ENCODE results near the gene EMCN.
A peak's percentile ranks its signal among the peaks of the same experiment; 100 is the strongest.
"Not testable (repeated sequence)": the region's sequence is repeated elsewhere in the genome, so short reads cannot be mapped to it uniquely, and the experiment has no call there.

EMCN gene, protein sequence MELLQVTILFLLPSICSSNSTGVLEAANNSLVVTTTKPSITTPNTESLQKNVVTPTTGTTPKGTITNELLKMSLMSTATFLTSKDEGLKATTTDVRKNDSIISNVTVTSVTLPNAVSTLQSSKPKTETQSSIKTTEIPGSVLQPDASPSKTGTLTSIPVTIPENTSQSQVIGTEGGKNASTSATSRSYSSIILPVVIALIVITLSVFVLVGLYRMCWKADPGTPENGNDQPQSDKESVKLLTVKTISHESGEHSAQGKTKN

DNA sequence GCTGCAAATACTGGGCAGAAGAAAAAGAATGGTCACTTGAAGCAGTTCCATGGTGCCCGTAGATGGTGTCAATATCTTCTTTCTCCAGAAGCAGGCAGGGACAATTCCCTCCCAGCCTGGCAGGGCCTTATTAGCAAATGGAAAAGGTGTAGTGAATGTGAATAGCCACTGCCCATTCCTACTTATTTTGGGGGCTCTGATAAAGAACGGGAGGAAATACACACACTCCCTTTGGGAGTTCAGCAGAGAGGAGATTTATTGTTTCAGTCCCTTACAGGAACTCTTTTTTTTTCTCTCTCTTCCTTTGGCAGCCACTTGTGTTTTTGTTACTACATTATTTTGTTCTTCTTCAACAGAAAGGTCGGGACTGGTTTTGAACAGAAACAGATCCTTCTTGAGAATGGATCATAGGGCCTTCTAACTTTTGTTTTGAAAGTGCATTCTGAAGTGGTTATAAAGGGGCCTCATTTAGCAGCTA, at the start of gene EMCN:
Gene EMCN, minus strand, starts transcription at position 159 of the 478 bp plus-strand sequence. Its CDS starts 108 bp downstream, at position 51.
- Mint-ChIP-seq H3K4me1 (no peaks in the 10 kb centered on the region), H3K4me3 (no peak within 1 kb of the TSS), H3K27me3 (peaks cover 6% of the 10 kb centered on the region), H3K27ac (no peak within 1 kb of the TSS), H3K9me3 (no peaks in the 10 kb centered on the region), H3K36me3 (no peaks in the 10 kb centered on the region)
- ATAC-seq (ENCODE audit: low read depth) (no peak), DNase-seq (ENCODE audit: low spot score in 2 of 2) (no peak)

DNA sequence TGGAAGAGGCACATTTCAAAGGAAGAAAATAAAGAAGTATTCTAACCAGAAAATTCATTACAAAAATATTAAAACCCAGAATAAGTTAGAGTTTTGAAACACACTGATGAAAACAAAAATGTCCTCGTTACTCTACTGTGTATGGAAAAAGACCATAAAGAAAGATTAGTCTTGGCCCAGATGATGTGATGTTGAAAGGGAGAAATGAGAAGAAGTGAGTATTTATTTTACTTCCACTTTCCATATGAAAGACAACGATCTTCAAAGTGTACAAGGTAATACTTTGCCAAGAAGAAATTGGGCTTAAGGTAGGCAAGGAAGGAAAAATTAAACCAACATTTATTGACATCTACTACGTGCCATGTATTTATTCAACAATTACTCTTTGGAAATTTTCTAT, 48.6 kb upstream of the EMCN start:
- Mint-ChIP-seq H3K9me3 (peaks cover 1% of the 10 kb centered on the region), H3K4me1 (peaks cover 9% of the 10 kb centered on the region), H3K27me3 (no peaks in the 10 kb centered on the region), H3K27ac (no peak overlapping the region), H3K4me3 (peak overlapping the region; percentile 6), H3K36me3 (no peaks in the 10 kb centered on the region)
- DNase-seq (ENCODE audit: low spot score in 2 of 2) (no peak), ATAC-seq (ENCODE audit: low read depth) (no peak)

DNA sequence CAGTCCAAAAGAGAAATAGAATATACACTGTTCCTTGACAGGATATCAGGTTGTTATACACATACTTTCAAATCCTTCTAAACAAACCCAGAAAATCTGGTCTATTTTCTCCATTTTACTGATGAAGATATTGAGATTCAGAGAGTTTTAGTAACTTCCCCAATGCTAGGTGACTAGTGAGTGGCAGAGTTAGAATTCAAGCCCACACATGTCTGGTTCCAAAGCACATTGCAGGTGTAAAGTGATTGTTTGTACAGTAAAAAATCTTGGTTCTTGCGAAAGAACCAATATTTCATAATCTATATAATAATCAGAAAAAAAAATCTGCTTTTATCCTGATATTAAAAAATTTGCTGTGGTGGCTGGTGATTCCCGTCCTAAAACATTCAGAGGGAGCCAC, 39.5 kb upstream of the EMCN start:
- Mint-ChIP-seq H3K36me3 (no peaks in the 10 kb centered on the region), H3K27ac (no peak overlapping the region), H3K27me3 (peaks cover 3% of the 10 kb centered on the region), H3K4me3 (no peak overlapping the region), H3K9me3 (peaks cover 3% of the 10 kb centered on the region), H3K4me1 (no peaks in the 10 kb centered on the region)
- ATAC-seq (ENCODE audit: low read depth), result no peak
- no peak for DNase-seq (ENCODE audit: low spot score in 2 of 2)

DNA sequence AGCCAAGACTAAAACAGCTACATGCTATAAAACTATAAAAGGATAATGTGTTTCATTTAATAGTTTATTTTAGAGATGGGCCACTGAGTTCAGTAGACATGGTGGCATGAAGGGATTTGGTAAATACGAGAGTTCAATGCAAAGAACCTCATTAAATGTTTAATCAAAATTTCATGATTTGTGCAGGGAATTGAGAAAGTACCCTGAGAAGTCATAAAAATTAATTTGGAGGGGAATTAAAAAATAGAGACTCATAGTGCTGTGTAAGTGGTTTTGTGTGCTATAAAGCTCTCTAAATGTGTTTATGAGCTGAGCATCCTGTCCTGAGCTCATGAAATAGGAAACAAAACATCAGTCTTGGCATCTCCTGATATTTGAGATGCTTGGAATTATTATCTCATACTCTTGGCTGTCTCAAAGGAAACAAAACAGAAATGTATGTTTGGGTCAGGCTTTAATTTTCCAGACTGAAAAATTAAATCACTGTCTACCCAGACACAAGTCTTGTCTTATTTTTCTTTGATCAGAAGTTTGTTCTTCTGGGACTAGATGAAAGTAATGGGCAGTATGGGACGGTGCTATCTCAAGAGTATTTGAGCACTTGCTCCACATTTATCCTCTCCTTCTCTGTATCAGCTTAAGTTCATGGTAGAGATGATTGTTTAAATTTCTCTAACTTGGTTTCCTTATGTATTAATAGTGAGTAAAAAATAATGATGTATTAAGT, 38.0 kb upstream of the EMCN start:
- Mint-ChIP-seq H3K36me3 (no peaks in the 10 kb centered on the region), H3K4me1 (no peaks in the 10 kb centered on the region), H3K9me3 (peaks cover 1% of the 10 kb centered on the region), H3K27me3 (peaks cover 3% of the 10 kb centered on the region), H3K27ac (no peak overlapping the region), H3K4me3 (no peak overlapping the region)
- DNase-seq (ENCODE audit: low spot score in 2 of 2), result no peak
- no peak for ATAC-seq (ENCODE audit: low read depth)

DNA sequence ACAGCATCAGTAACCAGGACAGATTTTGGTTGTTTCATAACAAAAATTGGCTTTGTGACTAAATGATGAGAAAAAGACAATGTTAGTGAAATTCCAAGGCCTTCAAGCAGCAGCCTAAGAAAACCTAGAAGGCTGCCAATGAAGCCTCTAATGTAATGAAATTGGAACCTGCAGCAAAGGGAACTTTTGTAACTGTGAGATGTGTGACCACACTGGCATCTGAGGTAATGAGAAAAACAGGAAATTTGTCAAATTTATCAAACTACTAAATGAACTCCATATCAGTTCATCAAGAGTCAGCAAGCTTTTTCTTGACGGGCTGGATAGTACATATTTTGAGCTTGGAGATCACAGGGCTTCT, 30.4 kb upstream of the EMCN start:
- DNase-seq (ENCODE audit: low spot score in 2 of 2) (no peak), ATAC-seq (ENCODE audit: low read depth) (no peak)
- H3K9me3 Mint-ChIP-seq, result no peaks in the 10 kb centered on the region
- no peak overlapping the region for H3K4me3 Mint-ChIP-seq
- H3K36me3 Mint-ChIP-seq, result no peaks in the 10 kb centered on the region
- no peaks in the 10 kb centered on the region for H3K27me3 Mint-ChIP-seq
- H3K27ac Mint-ChIP-seq, result no peak overlapping the region
- no peaks in the 10 kb centered on the region for H3K4me1 Mint-ChIP-seq

DNA sequence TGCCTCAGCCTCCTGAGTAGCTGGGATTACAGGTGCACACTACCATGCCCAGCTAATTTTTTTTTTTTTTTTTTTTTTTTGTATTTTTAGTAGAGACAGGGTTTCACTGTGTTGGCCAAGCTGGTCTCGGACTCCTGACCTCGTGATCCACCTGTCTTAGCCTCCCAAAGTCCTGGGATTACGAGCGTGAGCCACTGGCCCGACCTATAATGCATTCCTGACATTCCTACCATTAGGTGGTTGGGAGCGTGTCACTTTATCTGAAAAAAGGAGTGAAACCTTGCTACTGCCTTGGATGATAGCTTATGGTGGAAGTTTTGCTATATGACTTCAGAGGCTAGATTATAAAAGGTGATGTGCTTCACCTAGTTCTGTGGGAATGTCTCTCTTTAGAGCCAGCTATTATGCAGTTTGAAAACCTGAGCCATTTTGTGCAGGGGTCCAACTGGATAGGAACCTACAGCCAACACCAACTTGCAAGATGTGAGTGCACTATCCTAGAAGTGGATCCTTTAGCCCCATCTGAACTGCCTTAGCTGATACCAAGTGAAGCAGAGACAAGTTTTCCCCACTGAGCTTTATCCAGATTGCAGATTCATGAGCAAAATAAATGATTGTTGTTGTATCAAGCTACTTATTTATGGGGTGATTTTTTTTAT, 29.8 kb upstream of the EMCN start:
- no peaks in the 10 kb centered on the region for H3K9me3 Mint-ChIP-seq
- no peaks in the 10 kb centered on the region for H3K4me1 Mint-ChIP-seq
- H3K4me3 Mint-ChIP-seq, result no peak overlapping the region
- no peaks in the 10 kb centered on the region for H3K36me3 Mint-ChIP-seq
- no peak for ATAC-seq (ENCODE audit: low read depth)
- no peak for DNase-seq (ENCODE audit: low spot score in 2 of 2)
- no peaks in the 10 kb centered on the region for H3K27me3 Mint-ChIP-seq
- H3K27ac Mint-ChIP-seq, result no peak overlapping the region

DNA sequence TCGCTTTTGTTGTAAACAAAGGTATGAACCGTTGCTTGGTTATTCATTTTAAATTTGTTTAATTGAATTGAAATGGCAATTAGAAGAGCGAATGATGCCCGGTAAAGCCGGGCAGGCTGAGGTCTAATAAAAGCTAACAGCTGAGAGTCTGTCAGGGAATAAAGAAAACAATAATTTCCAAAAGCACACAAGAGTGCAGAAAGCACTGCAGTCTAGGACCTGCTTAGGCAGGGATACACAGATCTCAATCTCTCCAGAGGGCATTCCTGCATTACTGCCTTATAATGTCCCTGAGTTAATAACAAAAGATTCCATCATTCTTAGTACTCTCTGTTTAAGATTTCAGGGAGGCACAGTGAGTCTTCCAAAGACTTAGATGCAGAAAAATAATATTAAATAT, 27.6 kb upstream of the EMCN start:
- Mint-ChIP-seq H3K4me1 (no peaks in the 10 kb centered on the region), H3K4me3 (no peak overlapping the region), H3K36me3 (no peaks in the 10 kb centered on the region), H3K9me3 (no peaks in the 10 kb centered on the region), H3K27me3 (no peaks in the 10 kb centered on the region), H3K27ac (no peak overlapping the region)
- ATAC-seq (ENCODE audit: low read depth) (no peak), DNase-seq (ENCODE audit: low spot score in 2 of 2) (no peak)

DNA sequence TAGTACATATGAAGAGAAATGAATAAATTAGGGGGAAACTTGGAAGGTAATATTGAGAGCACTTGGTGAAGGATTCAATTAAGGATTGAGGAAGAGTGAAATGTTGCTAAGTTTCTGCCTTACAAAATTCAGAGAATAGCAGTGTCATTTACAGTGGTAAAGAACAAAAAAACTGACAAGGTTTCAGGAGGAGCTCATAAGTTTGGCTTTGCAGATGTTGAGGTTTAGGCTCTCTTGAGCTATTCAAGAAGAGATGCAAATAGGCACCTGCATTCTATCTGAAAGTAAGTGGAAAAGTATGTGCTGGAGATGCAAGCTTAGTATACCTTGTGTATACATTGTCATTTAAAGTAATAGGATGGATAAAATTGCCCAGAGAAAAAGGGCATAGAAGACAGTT, 22.3 kb upstream of the EMCN start:
- ATAC-seq (ENCODE audit: low read depth) (no peak), DNase-seq (ENCODE audit: low spot score in 2 of 2) (no peak)
- H3K27ac Mint-ChIP-seq, result no peak overlapping the region
- peaks cover 5% of the 10 kb centered on the region for H3K27me3 Mint-ChIP-seq
- no peaks in the 10 kb centered on the region for H3K9me3 Mint-ChIP-seq
- no peaks in the 10 kb centered on the region for H3K4me1 Mint-ChIP-seq
- H3K4me3 Mint-ChIP-seq, result no peak overlapping the region
- H3K36me3 Mint-ChIP-seq, result no peaks in the 10 kb centered on the region

DNA sequence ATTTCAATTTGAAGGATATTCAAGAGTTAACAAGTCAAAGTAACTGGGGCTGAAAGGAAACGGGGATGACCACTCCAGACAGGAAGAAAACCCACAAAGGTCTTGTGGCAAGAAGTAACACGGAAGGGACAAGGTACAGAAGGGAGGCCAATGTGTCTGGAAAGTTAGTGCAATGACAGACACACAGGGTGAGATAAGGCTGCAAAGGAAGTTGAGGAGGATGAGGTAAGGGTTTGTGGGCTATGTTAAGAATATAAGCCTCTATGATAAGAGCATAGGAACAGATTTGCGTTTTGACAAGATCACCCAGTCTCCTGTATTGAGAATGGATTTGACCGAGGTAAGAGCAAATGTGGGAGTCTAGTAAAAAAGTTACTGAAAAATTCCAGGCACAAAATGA, 21.9 kb upstream of the EMCN start:
- H3K27ac Mint-ChIP-seq, result no peak overlapping the region
- no peaks in the 10 kb centered on the region for H3K9me3 Mint-ChIP-seq
- peaks cover 5% of the 10 kb centered on the region for H3K27me3 Mint-ChIP-seq
- no peak overlapping the region for H3K4me3 Mint-ChIP-seq
- H3K4me1 Mint-ChIP-seq, result no peaks in the 10 kb centered on the region
- ATAC-seq (ENCODE audit: low read depth) (no peak), DNase-seq (ENCODE audit: low spot score in 2 of 2) (no peak)
- no peaks in the 10 kb centered on the region for H3K36me3 Mint-ChIP-seq

DNA sequence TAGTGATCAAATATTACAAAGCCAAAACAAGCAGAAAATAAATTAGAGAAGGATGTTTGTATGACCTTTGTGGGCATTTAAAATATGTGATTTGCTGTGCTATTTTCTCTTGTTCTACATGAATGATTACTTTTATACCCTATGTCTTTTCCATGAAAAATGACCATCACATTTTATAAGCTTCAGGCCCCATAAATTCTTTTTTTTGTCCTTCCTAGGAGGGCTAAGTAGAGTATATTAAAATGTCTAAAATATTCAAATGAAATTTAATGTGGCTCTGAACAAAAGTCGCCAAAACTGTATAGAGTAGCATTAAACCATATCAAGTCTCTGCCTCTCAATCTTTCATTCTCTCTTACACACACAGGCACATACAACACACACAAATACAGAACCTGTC, 15.9 kb upstream of the EMCN start:
- H3K27me3 Mint-ChIP-seq, result peaks cover 8% of the 10 kb centered on the region
- no peak overlapping the region for H3K27ac Mint-ChIP-seq
- no peaks in the 10 kb centered on the region for H3K36me3 Mint-ChIP-seq
- no peaks in the 10 kb centered on the region for H3K4me1 Mint-ChIP-seq
- no peak for ATAC-seq (ENCODE audit: low read depth)
- no peak for DNase-seq (ENCODE audit: low spot score in 2 of 2)
- no peak overlapping the region for H3K4me3 Mint-ChIP-seq
- peaks cover 10% of the 10 kb centered on the region for H3K9me3 Mint-ChIP-seq

DNA sequence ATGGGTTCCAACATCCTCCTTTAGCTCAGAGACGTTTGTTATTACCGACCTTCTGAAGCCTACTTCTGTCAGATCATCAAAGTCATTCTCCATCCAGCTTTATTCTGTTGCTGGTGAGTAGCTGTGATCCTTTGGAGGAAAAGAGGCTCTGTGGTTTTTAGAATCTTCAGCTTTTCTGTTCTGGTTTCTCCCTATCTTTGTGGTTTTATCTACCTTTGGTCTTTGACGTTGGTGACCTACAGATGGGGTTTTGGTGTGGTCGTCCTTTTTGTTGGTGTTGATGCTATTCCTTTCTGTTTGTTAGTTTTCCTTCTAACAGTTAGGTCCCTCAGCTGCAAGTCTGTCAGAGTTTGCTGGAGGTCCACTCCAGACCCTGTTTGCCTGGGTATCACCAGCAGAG, 12.3 kb upstream of the EMCN start:
- not testable (repeated sequence) for DNase-seq (ENCODE audit: low spot score in 2 of 2); ATAC-seq (ENCODE audit: low read depth); H3K4me3 Mint-ChIP-seq; H3K27ac Mint-ChIP-seq; H3K27me3 Mint-ChIP-seq; H3K36me3 Mint-ChIP-seq; H3K4me1 Mint-ChIP-seq
- H3K9me3 Mint-ChIP-seq, result peaks cover 11% of the 10 kb centered on the region

DNA sequence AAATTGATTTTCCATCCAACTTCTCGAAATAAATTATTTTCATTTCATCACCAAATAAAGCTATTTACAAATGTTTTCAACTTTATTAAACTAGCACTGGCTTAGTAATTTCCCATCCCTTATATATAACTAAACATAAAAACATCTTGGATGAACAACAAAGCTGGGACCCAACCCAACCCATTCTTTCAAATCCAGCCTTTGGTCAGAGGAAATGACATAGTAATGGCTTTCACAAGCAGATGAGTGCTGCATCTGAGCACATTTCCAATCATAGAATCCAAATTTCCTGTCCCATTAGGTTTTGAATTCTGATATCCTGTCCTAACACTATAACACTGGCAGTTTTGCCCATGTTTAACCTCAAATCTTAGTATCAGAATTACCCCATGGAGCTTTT, 7.9 kb upstream of the EMCN start:
- Mint-ChIP-seq H3K27ac (no peak overlapping the region), H3K4me3 (no peak overlapping the region)
- ATAC-seq (ENCODE audit: low read depth), result no peak

DNA sequence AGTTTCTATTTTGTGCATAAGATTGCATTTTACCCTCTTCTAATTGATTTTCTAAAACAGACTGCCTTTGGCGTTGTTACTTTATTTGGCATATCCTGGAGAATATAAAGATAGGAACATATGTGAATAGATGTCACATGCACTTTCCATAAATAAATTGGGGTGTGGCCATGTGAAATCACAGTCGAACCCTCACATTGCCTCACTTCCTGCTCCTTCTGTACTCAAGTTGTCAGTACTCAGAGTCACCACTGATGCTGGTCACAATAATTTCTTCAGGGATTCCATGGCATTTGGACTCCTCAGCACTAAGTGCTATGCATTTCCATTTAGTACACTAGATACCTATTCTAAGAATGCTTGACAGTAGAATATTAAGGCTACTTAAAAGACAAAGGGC, 1.4 kb upstream of the EMCN start:
- Mint-ChIP-seq H3K4me3 (no peak overlapping the region), H3K9me3 (no peaks in the 10 kb centered on the region), H3K27ac (no peak overlapping the region), H3K36me3 (no peaks in the 10 kb centered on the region), H3K27me3 (peaks cover 4% of the 10 kb centered on the region), H3K4me1 (no peaks in the 10 kb centered on the region)
- DNase-seq (ENCODE audit: low spot score in 2 of 2), result no peak
- no peak for ATAC-seq (ENCODE audit: low read depth)

More for the DNA sequence above, 7.9 kb upstream of the EMCN start:
- Mint-ChIP-seq H3K4me1 (no peaks in the 10 kb centered on the region), H3K9me3 (peaks cover 11% of the 10 kb centered on the region), H3K27me3 (peaks cover 3% of the 10 kb centered on the region), H3K36me3 (no peaks in the 10 kb centered on the region)
- no peak for DNase-seq (ENCODE audit: low spot score in 2 of 2)

DNA sequence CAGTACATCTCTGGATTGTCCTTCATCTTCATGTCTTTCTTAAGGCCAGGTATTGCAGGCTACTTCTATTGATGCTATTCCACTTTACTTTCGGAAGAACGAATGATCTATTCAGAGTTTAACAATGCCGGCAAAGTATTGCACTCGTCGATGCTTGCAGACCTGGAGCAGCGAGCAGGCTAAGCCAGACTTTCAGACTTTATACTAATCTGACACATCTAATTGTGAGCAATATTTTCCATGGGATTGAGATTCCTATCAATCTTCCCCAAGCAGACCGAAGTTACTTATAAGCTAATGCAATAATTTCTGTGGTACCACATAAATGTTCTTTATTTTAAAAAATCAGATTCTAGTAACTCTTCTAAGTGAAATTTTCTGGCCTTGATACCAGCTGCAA, 1.6 kb downstream of the EMCN start:
- H3K4me3 Mint-ChIP-seq, result no peak overlapping the region
- no peak for ATAC-seq (ENCODE audit: low read depth)
- no peak overlapping the region for H3K27ac Mint-ChIP-seq

More for the DNA sequence above, 1.6 kb downstream of the EMCN start:
- H3K4me1 Mint-ChIP-seq, result no peaks in the 10 kb centered on the region
- H3K9me3 Mint-ChIP-seq, result no peaks in the 10 kb centered on the region
- DNase-seq (ENCODE audit: low spot score in 2 of 2), result no peak
- H3K36me3 Mint-ChIP-seq, result no peaks in the 10 kb centered on the region
- H3K27me3 Mint-ChIP-seq, result peaks cover 6% of the 10 kb centered on the region

Data from memory B cell (primary cell).